ENCODE data around the gene RPF1. TPM values are rescaled to one million over a fixed set of nuclear protein-coding genes. Genes with fewer than 3 reads are reported as not detected.

RPF1 gene
- total RNA-seq, 1 experiment from 2014 or later = 33.6 TPM

DNA sequence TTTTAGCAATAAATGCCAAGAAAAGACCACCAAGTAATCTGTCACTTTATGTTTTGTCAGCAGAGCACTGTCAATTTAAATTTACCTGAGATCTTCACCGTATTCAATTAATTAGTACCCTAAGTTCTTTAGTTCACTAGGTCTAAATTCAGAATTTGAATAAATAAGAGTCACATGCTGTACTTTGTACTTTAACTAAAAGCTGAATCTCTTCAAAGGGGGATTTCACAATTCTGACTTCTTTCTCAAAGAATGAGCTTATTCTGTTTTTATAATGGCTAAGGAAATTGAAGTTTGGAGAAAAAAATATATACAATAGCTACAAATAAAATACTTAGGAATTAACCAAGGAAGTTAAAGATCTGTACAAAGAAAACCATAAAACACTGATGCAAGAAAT lies 29.4 kb downstream of the RPF1 start:
- TF ChIP-seq, protein P1, sequence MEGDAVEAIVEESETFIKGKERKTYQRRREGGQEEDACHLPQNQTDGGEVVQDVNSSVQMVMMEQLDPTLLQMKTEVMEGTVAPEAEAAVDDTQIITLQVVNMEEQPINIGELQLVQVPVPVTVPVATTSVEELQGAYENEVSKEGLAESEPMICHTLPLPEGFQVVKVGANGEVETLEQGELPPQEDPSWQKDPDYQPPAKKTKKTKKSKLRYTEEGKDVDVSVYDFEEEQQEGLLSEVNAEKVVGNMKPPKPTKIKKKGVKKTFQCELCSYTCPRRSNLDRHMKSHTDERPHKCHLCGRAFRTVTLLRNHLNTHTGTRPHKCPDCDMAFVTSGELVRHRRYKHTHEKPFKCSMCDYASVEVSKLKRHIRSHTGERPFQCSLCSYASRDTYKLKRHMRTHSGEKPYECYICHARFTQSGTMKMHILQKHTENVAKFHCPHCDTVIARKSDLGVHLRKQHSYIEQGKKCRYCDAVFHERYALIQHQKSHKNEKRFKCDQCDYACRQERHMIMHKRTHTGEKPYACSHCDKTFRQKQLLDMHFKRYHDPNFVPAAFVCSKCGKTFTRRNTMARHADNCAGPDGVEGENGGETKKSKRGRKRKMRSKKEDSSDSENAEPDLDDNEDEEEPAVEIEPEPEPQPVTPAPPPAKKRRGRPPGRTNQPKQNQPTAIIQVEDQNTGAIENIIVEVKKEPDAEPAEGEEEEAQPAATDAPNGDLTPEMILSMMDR (IDR thresholded peaks at IDR 0.05; ENCODE audit: unreplicated experiment) = no peak
- Mint-ChIP-seq H3K27me3 (ENCODE audit: unreplicated experiment) (no peaks in the 10 kb centered on the region), H3K27ac (ENCODE audit: unreplicated experiment) (no peak overlapping the region), H3K9me3 (ENCODE audit: low read depth, unreplicated experiment) (no peaks in the 10 kb centered on the region), H3K4me3 (ENCODE audit: low read depth, unreplicated experiment) (no peak overlapping the region), H3K36me3 (ENCODE audit: insufficient read depth, unreplicated experiment) (peaks cover 30% of the 10 kb centered on the region), H3K4me1 (ENCODE audit: low read depth, unreplicated experiment) (peaks cover 10% of the 10 kb centered on the region)
- no peak for DNase-seq
- intact Hi-C loops (cut with micrococcal nuclease; ENCODE audit: unreplicated experiment) = loop anchor here (5.0 kb wide), 1 partner anchor 64 kb away; the partner anchor contains the start of gene CTBS
- CTCF ChIA-PET = interaction anchor here (0.7 kb wide), 1 partner anchor 85 kb away, joined by 3 read pairs; no protein-coding TSS in a partner anchor
- BruUV-seq (replicated peaks) = no TSS peak

DNA sequence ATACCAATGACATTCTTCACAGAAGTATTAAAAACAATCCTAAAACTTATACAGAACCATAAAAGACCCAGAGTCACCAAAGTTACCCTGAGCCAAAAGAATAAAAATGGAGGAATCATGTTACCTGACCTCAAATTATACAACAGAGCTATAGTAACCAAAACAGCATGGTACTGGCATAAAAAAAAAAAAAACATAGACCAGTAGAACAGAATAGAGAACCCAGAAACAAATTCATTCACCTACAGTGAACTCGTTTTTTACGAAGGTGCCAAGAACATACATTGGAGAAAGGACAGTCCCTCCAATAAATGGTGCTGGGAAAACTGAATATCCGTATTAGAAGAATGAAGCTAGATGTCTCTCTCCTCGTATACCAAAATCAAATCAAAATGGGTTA lies 30.0 kb downstream of the RPF1 start:
- no TSS peak for BruUV-seq (replicated peaks)
- peaks cover 8% of the 10 kb centered on the region for H3K4me1 Mint-ChIP-seq (ENCODE audit: low read depth, unreplicated experiment)
- no peak overlapping the region for H3K4me3 Mint-ChIP-seq (ENCODE audit: low read depth, unreplicated experiment)
- no peak overlapping the region for H3K27ac Mint-ChIP-seq (ENCODE audit: unreplicated experiment)
- no peak for DNase-seq
- CTCF ChIA-PET = interaction anchor here (0.7 kb wide), 1 partner anchor 86 kb away, joined by 3 read pairs; no protein-coding TSS in a partner anchor
- H3K36me3 Mint-ChIP-seq (ENCODE audit: insufficient read depth, unreplicated experiment) = peaks cover 30% of the 10 kb centered on the region
- intact Hi-C loops (cut with micrococcal nuclease; ENCODE audit: unreplicated experiment) = loop anchor here (5.0 kb wide), 1 partner anchor 63 kb away; the partner anchor contains the start of gene CTBS
- no peaks in the 10 kb centered on the region for H3K27me3 Mint-ChIP-seq (ENCODE audit: unreplicated experiment)
- TF ChIP-seq, protein P1 (IDR thresholded peaks at IDR 0.05; ENCODE audit: unreplicated experiment) = no peak
- H3K9me3 Mint-ChIP-seq (ENCODE audit: low read depth, unreplicated experiment) = no peaks in the 10 kb centered on the region

DNA sequence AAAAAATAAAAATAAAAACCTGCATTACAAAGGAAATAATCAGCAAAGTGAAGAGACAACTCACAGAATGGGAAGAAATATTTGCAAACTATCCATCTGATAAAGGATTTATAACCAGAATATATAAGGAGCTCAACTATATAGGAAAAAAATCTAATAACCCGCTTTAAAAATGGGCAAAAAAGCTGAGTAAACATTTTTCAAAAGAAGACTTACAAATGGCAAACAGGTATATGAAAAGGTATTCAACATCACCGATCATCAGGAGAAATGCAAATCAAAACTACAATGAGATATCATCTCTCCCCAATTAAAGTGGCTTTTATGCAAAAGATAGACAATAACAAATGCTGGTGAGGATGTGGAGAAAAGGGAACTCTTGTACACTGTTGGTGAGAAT lies 31.1 kb downstream of the RPF1 start:
- CTCF ChIA-PET = no interaction called here
- H3K36me3 Mint-ChIP-seq (ENCODE audit: insufficient read depth, unreplicated experiment) = peaks cover 20% of the 10 kb centered on the region
- TF ChIP-seq, protein P1 (IDR thresholded peaks at IDR 0.05; ENCODE audit: unreplicated experiment) = no peak
- H3K27me3 Mint-ChIP-seq (ENCODE audit: unreplicated experiment) = no peaks in the 10 kb centered on the region
- H3K4me1 Mint-ChIP-seq (ENCODE audit: low read depth, unreplicated experiment) = no peaks in the 10 kb centered on the region
- no peak overlapping the region for H3K27ac Mint-ChIP-seq (ENCODE audit: unreplicated experiment)
- no peaks in the 10 kb centered on the region for H3K9me3 Mint-ChIP-seq (ENCODE audit: low read depth, unreplicated experiment)
- intact Hi-C loops (cut with micrococcal nuclease; ENCODE audit: unreplicated experiment) = no loop called here
- no TSS peak for BruUV-seq (replicated peaks)
- no peak for DNase-seq
- no peak overlapping the region for H3K4me3 Mint-ChIP-seq (ENCODE audit: low read depth, unreplicated experiment)

DNA sequence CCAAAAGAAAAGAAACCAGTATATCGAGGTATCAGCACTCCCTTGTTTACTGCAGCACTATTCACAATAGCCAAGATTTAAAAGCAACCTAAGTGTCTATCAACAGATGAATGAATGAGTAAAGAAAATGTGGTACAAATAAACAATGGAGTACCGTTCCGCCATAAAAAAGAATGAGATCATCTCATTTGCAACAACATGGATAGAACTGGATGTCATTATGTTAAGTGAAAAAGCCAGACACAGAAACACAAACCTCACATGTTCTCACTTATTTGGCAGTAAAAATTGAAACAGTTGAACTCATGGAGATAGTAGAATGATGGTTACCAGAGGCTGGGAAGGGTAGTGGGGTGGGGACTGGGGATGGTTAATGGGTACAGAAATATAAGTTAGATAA lies 31.6 kb downstream of the RPF1 start:
- intact Hi-C loops (cut with micrococcal nuclease; ENCODE audit: unreplicated experiment) = no loop called here
- Mint-ChIP-seq H3K36me3 (ENCODE audit: insufficient read depth, unreplicated experiment) (peaks cover 15% of the 10 kb centered on the region), H3K9me3 (ENCODE audit: low read depth, unreplicated experiment) (no peaks in the 10 kb centered on the region), H3K4me1 (ENCODE audit: low read depth, unreplicated experiment) (no peaks in the 10 kb centered on the region), H3K27me3 (ENCODE audit: unreplicated experiment) (no peaks in the 10 kb centered on the region), H3K27ac (ENCODE audit: unreplicated experiment) (no peak overlapping the region), H3K4me3 (ENCODE audit: low read depth, unreplicated experiment) (no peak overlapping the region)
- no peak for DNase-seq
- CTCF ChIA-PET = no interaction called here
- BruUV-seq (replicated peaks) = no TSS peak
- TF ChIP-seq, protein P1 (IDR thresholded peaks at IDR 0.05; ENCODE audit: unreplicated experiment) = no peak

All from Calu3 (cell line).